NCI-H1092 treated with DMSO at 0.1 percent for 48 hours (cell line): Measurements from ENCODE around the gene FRRS1L.
"Not testable (repeated sequence)": the region's sequence is repeated elsewhere in the genome, so short reads cannot be mapped to it uniquely, and the experiment has no call there.

Source experiments
- DNase-seq: peaks from one replicate; lab custom pipeline; 2025; lab: John Stamatoyannopoulos, UW

FRRS1L gene

DNA sequence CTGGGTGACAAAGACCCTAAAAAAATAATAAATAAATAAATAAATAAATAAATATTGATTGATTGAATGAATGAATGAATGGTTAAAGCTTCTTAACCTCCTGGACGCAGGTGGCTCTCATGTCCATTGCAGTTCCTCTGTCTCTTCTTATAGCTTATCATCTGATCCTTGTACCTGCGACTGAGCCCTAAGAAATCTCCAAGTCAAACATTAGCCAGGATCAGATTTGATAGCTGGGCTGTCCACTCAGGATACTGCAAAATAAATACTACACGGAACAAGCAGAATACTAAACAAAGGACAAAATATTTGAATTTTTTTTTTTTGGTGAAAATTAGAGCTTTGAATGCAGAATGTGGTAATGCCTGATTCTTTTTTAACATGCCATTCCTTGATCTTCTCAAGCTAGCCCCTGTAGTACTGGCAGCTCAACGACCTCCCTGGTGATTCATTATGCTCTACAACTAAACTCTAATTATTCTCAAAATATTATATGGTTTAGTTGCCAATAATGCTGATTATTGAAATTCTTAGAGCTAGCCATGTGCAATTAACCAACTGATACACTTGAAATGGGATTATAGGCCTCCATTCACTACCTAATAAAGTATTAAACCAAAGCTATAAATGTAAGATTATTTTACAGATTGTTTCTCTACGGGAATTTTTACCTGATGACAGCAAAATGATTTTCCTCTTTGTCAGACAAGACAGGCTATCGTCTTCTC, 37.4 kb downstream of the FRRS1L start:
- DNase-seq, result no peak

DNA sequence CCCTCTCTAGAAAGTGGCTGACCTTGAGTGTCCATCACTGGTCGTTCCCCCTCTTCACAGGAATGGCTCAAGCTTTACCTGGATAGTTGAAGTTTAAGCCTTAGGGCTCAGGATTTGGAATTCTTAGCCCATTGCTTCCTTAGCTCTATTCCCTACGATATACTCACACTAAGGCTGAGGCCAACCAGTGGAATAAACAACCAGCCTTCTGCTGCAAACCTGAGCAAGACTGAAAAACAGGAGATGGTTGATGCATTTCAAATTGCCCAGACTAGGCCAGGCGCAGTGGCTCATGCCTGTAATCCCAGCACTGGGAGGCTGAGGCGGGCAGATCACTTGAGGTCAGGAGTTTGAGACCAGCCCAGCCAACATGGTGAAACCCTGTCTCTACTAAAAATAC, 40.4 kb downstream of the FRRS1L start:
- DNase-seq, result not testable (repeated sequence)

GRCh38 chr9:109124121-109124520, 42.9 kb downstream of the FRRS1L start:
- DNase-seq, result no peak

GRCh38 chr9:109122726-109123621, 44.1 kb downstream of the FRRS1L start:
- no peak for DNase-seq

DNA sequence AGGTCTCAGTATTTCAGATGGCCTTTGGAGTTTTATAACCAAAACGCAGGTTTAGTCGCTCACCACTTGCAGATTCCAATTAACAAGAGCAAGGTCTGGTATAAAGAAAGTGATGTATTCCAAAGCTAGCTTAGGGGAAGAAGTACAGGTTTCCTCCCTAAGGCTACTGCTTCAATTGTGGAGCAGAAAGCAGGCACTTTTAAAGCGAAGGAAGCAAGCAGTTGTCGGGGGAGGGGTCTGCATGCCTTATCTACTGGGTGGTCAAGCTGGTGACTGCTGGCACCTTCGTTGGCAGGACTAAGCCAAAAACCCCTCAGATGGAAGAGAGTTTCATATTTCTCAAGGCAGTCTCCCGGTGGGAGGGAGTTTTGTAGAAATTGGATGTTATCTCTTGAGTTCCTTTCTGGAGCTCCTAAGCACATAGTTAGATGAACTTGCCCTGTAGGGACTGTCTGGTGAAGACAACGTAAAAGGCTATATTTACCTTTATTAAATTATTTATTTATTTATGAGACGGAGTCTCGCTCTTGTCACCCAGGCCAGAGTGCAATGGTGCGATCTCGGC, 45.7 kb downstream of the FRRS1L start:
- no peak for DNase-seq

GRCh38 chr9:109120204-109120789, 46.8 kb downstream of the FRRS1L start:
- no peak for DNase-seq

DNA sequence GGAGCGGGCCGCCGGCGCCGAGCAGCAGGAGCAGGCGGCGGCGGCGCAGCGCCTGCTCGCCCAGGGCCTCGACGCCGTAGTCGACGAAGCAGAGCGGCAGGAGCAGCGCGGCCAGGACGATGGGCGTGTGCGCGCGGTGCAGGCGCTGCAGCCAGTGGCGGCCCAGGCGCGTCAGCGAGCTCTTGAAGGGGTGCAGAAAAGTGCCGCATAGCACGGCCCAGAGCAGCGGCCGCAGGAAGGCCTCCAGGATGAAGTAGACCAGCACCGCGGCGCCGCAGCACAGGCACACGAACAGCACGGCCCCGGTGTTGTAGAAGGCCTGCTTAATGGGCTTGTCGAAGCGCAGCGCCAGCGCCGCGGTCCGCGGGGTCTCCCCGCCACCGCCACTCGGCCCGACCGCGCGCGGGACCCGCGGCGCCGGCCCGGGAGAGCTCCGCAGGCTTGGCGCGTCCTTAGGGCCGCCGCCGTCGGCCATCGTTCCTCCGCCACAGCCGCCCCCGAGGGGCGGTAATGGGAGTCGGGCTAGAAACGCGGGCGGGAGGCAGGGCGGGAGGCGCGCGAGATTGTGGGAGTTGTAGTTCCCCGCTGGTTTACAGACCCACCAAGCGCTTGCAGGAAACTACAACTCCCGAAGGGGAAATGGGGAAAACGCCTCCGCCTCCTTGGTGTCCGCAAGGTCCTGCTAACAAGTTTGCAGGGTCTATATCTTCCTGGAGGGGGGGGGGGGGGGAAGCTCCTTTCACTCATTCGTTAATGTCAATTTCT, 47.4 kb downstream of the FRRS1L start, which contains the start of gene TMEM245:
TSS of gene TMEM245 (minus strand) at position 509 of the 765 bp plus-strand sequence. CDS start at position 475, 34 bp downstream.
- DNase-seq, result peak; percentile 98

DNA sequence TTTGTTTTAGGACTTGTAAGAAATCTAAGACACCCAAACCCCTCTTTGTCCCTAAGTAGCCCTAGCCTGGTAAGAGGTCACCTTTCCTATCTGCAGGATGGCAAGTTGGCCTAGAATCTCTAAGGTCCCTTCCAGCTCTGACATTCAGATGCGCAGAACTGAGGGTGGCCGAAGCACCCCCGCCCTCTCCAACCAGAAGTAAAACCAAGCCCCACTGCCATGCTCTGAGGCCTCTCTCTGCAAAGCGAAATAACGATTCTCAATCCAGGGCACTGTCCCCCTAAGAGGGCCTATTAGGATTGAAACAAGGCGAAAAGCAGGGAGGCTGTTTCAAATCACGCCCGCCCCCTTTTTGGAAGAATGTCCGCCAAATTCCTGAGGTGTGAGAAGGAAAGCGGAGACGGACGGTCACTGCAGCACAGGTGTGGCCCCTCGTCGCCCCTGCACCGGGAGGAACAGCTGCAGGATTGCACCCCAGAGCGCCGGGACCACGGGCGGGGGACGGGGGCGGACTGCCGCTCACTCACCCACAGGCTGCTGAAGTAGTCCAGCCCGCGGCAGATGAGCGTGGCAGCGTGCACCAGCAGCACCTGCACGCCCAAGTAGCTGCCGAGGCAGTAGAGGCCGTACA, 48.1 kb downstream of the FRRS1L start:
- DNase-seq, result no peak

- no peak for DNase-seq
Measured at GRCh38 chr9:109117856-109118807, 48.9 kb downstream of the FRRS1L start.

DNA sequence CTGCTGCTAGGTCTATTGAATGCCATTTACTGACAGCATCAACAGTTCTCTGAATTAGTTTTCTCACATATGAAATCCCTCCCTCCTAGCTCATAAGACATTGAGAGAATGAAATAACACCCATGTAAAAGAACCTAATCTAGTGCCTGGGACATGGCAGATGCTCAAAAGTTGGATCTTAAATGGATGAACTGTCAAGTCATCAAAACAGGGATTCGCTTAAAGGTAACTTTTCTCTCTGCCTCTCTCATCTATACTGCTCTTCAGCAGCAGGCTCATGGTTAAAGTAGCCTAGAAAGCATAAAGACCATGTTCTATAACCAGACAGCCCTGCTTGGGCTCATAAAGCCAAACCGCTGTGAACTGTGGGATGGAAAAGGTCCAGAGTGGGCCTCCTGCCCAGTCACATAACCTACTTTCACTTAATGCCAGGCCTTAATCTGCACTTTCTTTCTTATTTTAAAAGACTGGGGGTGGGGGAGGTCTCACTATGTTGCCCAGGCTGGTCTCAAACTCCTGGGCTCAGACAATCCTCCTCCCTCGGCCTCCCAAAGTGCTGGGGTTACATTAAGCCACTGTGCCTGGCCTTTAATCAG, 51.0 kb downstream of the FRRS1L start:
- no peak for DNase-seq

DNA sequence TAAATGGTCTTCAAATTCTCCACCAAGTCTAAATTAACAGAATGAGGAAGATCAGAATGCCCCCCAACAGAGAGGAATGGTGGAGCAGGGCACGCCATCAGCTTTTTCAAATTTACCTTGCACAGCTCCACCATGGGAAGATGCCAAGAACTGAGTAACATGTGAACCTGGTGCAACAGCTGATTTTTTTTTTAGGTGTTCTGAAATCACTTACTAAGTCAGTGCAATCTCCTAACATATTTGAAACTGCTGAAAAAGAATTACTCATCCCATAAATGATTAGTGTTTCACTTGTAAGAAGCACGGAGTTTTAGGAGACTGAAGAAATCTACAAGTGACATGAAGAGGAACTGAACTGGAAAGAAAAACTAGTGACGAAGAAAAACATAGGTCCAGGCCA, 52.4 kb downstream of the FRRS1L start:
- no peak for DNase-seq

- no peak for DNase-seq
Measured at GRCh38 chr9:109113892-109114609, 53.0 kb downstream of the FRRS1L start.

DNA sequence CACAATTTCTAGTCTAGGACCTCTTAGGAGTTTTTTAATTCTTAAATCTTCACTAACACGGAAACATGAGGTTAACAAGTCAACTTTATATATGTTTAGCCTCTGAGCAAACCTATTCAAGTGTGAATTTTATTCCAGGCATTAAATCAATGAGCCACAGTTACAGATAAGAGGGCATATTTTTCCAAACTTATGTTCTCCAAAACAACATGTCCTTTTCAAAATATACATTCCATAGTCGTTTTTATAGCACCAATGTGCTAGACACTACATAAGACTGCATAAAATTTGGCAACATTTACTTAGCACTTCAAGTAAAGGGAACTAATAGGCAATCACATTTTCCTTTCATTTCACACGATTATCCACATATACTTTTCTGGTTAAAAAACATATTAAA, 53.8 kb downstream of the FRRS1L start:
- DNase-seq, result no peak

DNA sequence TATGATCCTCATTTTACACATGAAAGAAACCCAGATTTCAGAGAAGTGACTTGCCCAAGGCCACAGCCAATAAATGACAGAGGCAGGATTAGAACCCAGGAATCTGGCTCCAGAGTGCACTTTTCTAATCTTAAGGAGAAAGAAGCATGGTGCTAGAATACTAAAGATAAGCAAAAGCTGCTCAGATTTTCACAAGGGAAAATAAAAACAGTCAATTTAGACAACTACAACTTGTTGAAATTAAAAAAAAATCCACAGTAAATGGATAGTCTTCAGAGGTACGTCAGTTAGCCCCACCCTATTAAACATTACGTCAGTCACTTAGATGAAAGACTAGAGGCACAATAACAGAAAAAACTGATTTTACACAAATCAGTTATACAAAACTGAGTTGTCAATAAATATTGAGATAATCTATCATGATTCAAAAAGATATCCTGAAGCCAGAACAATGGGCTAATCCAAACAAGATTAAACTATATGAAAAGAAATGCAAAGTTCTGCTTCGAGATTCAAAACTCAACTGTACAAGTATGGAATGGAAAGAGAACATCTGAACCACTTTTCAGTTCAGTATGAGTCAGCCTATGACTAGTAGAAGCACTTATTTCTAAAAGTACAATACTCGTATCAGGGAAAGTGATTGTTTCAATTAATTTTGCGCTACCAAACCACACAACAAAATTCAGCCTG, 56.6 kb downstream of the FRRS1L start:
- DNase-seq, result no peak

GRCh38 chr9:109109967-109110328, 57.1 kb downstream of the FRRS1L start:
- DNase-seq, result no peak

DNA sequence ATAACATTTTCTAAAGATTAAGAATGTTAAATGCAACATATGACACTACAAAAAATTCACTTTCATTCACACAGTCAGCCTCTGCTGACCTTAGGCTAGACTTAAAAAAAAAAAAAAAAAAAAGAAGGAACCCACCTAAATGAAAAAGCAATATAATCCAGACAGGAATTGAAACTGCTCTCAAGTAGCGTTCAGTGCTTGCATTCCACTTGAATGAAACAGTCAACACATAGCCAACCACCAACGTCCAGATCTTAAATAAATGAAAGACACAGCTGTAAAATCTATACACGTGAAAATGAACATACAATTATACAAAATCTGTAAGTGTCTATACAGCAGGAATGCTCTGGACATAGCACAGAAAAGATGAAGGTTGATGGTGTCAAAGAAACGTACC, 58.7 kb downstream of the FRRS1L start:
- no peak for DNase-seq

DNA sequence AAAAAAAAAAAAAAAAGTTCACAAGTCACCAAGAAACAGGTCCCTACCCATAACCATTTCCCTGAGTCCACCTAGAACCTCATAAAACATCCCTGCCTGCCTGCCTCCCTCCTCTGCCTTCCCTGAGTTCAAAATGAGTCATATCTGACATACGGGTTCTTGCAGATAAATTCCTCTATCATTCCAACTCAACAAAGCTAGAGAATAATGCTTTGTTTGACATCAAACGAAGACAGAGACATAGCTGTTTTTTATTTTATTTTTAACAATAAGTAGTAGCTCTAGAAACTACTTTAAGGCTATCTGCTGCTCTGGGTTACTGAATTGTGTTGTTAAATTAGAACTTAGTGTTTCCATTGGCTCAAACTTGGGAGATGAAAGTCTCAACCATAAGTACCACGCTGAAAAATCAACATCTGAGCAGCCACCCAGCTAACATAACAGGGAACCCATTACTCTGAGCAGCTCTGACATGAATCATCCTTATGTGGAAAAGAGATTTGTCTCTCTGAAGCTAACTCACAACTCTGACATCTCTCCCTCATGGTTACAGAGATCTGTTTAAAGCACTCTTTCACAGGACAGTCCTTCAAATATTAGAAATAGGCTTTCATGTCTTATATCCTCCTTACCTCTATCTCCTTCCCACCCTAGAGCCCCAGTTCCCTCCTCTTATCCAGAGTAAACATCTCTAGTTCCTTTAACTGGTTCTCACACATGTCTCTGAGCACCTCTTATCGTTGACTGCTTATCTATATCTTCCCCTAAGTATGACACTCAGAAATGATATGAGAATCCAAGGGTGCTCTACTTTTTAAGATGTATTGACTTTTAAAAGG, 59.4 kb downstream of the FRRS1L start:
- no peak for DNase-seq
